WTC11 (cell line): Measurements from ENCODE around the gene PGGHG.

Experiments used
- TF ChIP-seq, protein P1 (sequence below): fragments of 200-600 bp; IDR thresholded peaks from 2 replicates; pipeline ENCODE4 v1.8.0; 2022; ENCODE audit warnings: antibody characterized with exemption
- TF ChIP-seq, protein P2 (sequence below): sonication (generic); formaldehyde crosslinking; IDR thresholded peaks from 2 replicates; pipeline ENCODE4 v1.8.1; 2022; ENCODE audit warnings: missing genetic modification reagents, borderline replicate concordance

GRCh38 chr11:289712-290620 is 1.0 kb downstream of the PGGHG start:
- TF ChIP-seq, protein P1, sequence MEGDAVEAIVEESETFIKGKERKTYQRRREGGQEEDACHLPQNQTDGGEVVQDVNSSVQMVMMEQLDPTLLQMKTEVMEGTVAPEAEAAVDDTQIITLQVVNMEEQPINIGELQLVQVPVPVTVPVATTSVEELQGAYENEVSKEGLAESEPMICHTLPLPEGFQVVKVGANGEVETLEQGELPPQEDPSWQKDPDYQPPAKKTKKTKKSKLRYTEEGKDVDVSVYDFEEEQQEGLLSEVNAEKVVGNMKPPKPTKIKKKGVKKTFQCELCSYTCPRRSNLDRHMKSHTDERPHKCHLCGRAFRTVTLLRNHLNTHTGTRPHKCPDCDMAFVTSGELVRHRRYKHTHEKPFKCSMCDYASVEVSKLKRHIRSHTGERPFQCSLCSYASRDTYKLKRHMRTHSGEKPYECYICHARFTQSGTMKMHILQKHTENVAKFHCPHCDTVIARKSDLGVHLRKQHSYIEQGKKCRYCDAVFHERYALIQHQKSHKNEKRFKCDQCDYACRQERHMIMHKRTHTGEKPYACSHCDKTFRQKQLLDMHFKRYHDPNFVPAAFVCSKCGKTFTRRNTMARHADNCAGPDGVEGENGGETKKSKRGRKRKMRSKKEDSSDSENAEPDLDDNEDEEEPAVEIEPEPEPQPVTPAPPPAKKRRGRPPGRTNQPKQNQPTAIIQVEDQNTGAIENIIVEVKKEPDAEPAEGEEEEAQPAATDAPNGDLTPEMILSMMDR: no peak
- TF ChIP-seq, protein P2, sequence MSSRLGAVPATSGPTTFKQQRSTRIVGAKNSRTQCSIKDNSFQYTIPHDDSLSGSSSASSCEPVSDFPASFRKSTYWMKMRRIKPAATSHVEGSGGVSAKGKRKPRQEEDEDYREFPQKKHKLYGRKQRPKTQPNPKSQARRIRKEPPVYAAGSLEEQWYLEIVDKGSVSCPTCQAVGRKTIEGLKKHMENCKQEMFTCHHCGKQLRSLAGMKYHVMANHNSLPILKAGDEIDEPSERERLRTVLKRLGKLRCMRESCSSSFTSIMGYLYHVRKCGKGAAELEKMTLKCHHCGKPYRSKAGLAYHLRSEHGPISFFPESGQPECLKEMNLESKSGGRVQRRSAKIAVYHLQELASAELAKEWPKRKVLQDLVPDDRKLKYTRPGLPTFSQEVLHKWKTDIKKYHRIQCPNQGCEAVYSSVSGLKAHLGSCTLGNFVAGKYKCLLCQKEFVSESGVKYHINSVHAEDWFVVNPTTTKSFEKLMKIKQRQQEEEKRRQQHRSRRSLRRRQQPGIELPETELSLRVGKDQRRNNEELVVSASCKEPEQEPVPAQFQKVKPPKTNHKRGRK: no peak
